Caki2 (cell line): ENCODE results near the gene SLC38A3. TPM values are rescaled to one million over a fixed set of nuclear protein-coding genes. Genes with fewer than 3 reads are reported as not detected.

Experiments
- DNase-seq: peaks from one replicate; pipeline ENCODE4 v3.0.0-alpha.2; 2015; ENCODE audit warnings: low read depth
- in situ Hi-C: cut with HindIII; loops from 2 replicates; pipeline ENCODE4 v1.10.0; 2016; ENCODE audit warnings: low sequenced_read_pairs, low pct_unique_long_range_greater_than_20kb, mixed read lengths
- total RNA-seq: library from RNA; depleted of rRNA; stranded (reverse); fragments of >200 nt; shearing (Covaris generic); gene quantifications from 2 replicates; pipeline ENCODE4 v1.2.3, GENCODE V29; 2014; ENCODE audit warnings: low replicate concordance

SLC38A3 gene
- total RNA-seq, 1 experiment from 2014 or later, result not detected

- in situ Hi-C loops, result no loop called here
- DNase-seq, result no peak
Measured at GRCh38 chr3:50186096-50186495, 19.0 kb upstream of the SLC38A3 start.

- in situ Hi-C loops, result no loop called here
- DNase-seq, result no peak
Measured at GRCh38 chr3:50187750-50188149, 17.3 kb upstream of the SLC38A3 start.

DNA sequence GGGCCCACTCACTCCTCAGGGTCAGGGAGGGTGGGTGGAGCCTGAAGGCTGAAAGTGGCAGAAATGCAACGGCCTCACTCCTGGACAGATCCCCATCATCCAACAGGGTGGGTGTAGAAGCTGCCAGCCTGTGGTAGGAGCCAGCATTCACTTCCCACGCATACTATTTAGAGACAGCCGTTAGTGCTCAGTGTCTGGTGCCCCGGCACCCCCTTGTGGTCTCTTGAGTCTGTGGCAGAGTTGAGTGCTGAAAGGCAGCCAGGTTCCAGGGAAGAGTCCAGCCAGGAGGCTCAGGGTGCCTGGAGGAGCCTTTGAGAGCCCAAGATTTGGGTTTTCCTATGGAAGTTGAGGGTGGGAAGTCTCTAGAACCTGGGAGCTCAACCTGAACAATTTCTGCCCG, 15.8 kb upstream of the SLC38A3 start:
- DNase-seq, result peak; percentile 58
- in situ Hi-C loops, result no loop called here

GRCh38 chr3:50189989-50190388, 15.1 kb upstream of the SLC38A3 start:
- no peak for DNase-seq
- in situ Hi-C loops, result no loop called here

DNA sequence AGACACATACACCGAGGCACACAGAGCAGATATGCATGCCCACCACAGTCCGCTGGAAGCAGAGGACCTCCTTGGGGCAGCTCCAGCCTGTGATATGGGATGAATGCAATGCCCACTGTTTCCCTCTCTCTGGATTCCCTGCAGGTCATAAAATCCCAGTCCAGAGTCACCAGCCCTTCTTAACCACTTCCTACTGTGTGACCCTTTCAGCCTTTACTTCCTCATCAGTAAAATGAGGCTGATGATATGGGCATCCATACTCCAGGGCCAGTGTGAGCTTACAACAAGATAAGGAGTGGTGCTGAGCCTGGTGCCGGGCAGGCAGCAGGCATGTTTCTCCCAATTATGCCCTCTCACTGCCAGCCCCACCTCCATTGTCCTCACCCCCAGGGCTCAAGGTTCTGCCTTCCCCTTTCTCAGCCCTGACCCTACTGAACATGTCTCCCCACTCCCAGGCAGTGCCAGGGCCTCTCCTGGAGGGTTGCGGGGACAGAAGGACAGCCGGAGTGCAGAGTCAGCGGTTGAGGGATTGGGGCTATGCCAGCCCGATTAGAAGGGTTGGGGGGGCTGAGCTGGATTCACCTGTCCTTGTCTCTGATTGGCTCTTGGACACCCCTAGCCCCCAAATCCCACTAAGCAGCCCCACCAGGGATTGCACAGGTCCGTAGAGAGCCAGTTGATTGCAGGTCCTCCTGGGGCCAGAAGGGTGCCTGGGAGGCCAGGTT, 14.0 kb upstream of the SLC38A3 start, which contains the start of gene GNAT1:
TSS of gene GNAT1 (plus strand) at position 675 of the 725 bp plus-strand sequence. CDS start 116 bp downstream, outside the sequence.
- DNase-seq, result no peak
- in situ Hi-C loops, result no loop called here

DNA sequence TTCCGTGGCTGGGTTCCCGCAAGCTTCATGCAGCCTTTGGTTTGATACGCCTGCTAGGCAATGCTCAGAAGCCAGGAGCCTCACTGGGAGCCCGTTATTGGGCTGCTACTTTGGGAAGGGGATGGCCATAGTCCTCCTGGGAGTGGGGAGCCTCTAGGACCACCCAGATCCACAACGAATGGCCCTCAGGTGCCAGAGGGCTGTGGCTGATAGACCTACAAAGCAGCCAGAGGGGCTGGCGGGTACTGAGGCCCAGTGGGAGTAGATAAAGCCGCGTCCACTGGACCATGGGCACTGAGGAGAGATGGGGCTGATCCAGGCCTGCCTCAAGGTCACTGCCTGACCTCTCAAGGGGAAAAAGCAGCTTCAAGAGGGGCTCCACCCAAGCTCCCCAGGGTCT, 12.9 kb upstream of the SLC38A3 start:
- no peak for DNase-seq
- in situ Hi-C loops, result no loop called here

- peak; percentile 36 for DNase-seq
- in situ Hi-C loops, result no loop called here
Measured at GRCh38 chr3:50192689-50193141, 12.4 kb upstream of the SLC38A3 start.

DNA sequence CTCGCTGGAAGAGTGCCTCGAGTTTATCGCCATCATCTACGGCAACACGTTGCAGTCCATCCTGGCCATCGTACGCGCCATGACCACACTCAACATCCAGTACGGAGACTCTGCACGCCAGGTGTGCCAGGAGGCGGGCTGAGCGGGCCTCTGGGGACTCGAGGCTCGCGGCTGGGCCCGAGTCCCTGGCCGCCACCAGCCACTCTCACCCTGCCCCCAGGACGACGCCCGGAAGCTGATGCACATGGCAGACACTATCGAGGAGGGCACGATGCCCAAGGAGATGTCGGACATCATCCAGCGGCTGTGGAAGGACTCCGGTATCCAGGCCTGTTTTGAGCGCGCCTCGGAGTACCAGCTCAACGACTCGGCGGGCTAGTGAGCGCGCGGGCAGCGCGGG, 11.8 kb upstream of the SLC38A3 start:
- DNase-seq, result no peak
- in situ Hi-C loops, result no loop called here

GRCh38 chr3:50193746-50194127, 11.3 kb upstream of the SLC38A3 start:
- in situ Hi-C loops, result no loop called here
- no peak for DNase-seq

DNA sequence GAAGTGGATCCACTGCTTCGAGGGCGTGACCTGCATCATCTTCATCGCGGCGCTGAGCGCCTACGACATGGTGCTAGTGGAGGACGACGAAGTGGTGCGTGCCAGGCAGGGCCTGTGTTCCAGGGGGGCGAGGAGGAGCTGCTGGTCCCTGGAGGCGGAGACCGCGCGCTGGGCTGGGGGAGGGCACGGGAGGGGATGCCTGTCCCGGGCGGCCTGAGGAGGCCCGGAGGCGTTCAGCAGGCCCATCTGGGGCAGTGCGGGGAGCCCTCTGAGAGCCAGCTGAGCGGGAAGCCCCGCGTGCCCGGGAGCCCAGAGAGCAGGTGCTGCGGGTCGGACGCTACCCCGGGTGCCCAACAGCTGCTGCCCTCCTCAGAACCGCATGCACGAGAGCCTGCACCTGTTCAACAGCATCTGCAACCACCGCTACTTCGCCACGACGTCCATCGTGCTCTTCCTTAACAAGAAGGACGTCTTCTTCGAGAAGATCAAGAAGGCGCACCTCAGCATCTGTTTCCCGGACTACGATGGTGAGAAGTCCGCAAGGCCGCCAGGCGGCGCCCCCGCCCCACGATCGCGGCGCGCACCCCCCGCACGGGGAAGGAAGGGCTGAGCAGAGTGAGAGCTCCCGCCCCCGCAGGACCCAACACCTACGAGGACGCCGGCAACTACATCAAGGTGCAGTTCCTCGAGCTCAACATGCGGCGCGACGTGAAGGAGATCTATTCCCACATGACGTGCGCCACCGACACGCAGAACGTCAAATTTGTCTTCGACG, 10.8 kb upstream of the SLC38A3 start:
- DNase-seq, result no peak
- in situ Hi-C loops, result no loop called here

GRCh38 chr3:50194903-50195500, 10.1 kb upstream of the SLC38A3 start:
- in situ Hi-C loops, result no loop called here
- DNase-seq, result no peak

GRCh38 chr3:50195501-50196252, 9.4 kb upstream of the SLC38A3 start:
- DNase-seq, result peak; percentile 42
- in situ Hi-C loops, result no loop called here

DNA sequence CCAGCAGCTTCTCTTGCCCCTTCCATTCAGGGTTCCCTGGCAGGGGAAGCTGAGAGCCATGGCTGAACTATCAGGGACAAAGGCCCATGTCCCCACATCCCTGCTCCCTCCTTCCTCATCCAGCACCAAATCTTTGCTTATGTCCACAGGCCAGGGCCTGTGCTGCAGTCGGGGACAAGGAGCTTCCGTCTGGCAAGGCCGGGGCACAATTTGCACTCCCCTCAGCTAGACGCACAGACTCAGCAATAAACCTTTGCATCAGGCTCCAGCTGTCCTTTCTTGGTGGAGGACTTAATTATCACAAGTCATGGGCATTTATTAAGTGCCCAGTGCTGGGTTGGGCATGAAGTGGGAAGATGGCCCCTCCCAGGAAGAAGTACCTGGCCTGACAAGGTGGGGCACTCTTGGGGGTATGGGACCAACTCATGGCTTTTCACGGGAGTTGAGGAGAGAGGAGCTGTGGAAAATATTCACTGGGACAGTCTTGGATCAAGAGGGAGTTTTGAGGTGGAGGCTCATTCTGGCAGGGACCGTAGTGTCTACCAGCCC, 8.7 kb upstream of the SLC38A3 start:
- in situ Hi-C loops, result no loop called here

GRCh38 chr3:50201573-50202315, 3.3 kb upstream of the SLC38A3 start:
- in situ Hi-C loops, result no loop called here
- DNase-seq, result no peak

More for the DNA sequence above, 8.7 kb upstream of the SLC38A3 start:
- DNase-seq, result no peak

DNA sequence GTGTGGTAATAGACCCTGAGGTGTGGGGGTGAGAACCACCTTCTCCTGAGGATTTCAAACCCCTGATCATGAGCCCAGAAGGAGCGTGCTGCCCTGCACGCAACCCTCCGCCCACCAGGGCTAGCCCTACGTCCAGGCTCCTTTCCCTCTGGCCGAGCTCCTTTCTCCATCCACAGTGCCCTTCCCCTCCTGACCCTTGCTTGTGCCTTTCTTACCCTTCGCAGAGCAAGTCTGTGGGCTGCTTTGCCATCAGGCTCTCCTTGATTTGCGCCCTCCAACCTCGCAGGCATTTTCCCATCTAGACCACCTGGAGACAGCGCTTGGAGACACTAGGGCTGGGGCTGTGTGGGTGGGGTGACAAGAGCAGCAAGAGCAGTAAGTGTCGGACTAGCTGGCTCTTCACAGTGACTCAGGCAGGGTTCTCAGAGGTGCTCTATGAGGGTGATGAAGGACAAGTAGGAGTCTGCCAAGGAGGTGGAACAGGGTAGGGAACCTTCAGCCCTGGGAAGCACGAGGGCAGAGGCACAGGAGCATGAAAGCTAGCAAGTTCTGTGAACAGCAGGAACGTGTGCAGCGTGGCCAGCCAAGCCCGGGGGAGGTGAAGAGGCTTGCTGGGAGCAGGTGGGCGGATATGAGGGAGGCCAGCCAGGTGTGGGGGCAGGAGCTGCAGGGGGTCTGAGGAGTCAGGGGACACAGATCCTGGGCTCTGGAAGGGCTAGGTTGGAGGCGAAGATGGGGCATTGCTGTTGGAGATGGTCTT, 2.5 kb upstream of the SLC38A3 start:
- no peak for DNase-seq
- in situ Hi-C loops, result no loop called here

DNA sequence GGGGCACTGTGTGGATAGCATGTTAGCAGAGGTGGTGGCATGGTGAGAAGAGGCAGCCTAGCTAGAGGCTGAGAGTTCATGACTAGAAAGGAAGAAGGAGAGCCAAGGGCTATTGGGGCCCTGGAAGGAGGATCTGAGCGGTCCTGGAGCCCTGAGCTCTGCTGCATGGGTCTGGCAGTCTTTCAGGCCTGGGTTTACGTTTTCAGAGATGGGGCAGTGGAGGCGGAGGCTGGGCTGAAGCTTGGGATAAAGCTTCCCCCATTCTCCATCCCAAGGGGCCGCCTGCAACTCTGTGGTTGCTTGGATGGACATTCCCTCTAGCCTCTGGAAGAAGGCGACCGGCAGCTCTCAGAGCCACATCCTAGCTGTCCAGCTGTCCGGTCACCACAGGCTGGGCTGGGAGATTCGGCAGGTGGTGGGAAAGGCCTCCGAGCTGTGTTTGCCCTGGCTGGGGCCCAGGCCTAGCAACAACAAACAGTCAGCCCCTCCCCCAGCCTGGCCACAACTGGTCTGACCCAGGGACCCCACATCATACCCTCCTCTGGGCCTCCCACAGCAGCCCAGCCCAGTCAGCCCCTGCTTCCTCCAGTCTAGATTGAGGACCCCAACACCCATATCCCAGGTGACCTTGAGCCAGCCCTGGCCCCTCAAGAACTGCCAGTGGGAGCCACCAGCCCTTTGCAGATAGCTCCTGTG, 1.8 kb upstream of the SLC38A3 start:
- in situ Hi-C loops, result no loop called here
- no peak for DNase-seq
